GM12874 (cell line): Measurements from ENCODE around the gene PIK3R4.

Experiments used
- TF ChIP-seq, protein P1 (sequence below): IDR thresholded peaks from 2 replicates; pipeline ENCODE4 v1.5.1; 2011; ENCODE audit warnings: low read depth, mild to moderate bottlenecking, control low read depth, low read length, moderate library complexity; ENCODE audit not compliant: insufficient read depth

PIK3R4 gene

DNA sequence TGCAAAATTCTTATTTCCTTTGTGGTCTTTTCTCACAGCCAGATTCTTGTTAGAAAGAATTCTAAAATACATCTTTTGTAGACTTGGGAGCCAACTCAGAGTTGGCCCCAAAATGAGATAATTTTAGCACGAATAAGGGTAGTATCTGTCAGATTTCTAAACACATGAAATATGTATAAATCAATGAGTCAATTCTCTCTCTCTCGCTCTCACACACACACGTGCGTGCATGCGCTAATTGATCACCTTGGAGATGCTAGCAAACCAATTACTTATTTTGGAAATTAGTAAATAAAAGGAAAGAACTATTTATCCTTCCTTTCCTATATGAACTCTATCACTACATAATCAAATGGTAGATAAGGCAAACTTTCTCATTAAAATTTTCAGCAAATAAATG is 32.9 kb upstream of the PIK3R4 start:
- TF ChIP-seq, protein P1, sequence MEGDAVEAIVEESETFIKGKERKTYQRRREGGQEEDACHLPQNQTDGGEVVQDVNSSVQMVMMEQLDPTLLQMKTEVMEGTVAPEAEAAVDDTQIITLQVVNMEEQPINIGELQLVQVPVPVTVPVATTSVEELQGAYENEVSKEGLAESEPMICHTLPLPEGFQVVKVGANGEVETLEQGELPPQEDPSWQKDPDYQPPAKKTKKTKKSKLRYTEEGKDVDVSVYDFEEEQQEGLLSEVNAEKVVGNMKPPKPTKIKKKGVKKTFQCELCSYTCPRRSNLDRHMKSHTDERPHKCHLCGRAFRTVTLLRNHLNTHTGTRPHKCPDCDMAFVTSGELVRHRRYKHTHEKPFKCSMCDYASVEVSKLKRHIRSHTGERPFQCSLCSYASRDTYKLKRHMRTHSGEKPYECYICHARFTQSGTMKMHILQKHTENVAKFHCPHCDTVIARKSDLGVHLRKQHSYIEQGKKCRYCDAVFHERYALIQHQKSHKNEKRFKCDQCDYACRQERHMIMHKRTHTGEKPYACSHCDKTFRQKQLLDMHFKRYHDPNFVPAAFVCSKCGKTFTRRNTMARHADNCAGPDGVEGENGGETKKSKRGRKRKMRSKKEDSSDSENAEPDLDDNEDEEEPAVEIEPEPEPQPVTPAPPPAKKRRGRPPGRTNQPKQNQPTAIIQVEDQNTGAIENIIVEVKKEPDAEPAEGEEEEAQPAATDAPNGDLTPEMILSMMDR: no peak

DNA sequence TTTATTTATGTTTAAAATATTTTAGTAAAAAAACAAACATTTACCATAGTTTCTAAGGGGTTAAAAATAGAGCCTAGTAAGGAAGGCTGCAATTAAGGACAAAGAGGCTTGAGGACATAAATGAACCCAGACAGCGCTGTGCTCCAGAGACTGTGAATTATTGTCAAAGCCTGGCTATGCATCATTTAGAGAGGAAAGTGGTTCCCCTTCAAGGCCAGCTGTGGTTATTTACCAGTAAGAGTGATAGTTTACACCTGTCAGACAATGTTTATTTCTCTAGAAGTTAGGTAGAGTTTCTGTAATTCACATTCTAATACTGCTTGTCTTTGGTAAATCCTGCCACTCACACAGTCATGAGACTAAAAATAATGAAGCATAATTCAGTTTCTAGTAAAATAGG is 32.4 kb upstream of the PIK3R4 start:
- TF ChIP-seq, protein P1: no peak

DNA sequence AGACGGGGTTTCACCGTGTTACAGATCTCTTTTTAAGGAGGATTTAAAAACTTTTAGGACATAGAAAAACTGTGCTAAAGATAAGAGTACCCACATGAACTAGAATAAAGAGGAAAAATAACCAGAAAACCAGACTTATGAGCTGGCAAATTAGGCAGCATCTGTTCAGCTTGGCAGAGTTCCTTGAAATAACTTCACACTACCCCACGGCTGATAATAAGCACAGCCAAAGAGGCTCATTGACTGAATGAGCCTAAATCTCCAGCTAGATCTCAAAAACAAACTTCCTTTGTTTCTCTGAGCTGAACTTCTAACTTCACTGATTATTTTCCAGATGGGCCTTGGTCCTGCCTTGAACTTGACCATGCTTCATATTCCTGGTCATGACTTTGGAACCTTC is 26.7 kb upstream of the PIK3R4 start:
- TF ChIP-seq, protein P1: no peak

DNA sequence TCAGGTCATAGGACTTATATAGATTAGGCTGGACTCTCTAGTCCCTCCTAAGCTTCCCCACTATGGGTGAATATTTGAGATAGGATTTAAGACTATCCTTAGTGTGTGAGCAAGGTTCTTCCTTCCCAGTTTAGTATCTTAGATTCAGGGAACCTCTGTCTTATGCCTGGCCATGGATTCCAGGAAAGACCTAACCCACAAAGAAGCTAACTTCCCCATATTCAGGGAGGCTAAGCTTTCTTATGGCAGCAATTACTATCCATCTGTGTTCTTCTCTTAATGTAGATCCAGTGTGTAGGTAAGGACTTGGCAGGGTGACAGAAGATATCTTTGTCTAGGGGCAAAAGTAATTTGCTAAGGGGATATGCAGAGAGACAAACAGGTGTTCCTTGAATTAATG is 25.5 kb upstream of the PIK3R4 start:
- TF ChIP-seq, protein P1: no peak

GRCh38 chr3:130770644-130771043 is 24.0 kb upstream of the PIK3R4 start:
- TF ChIP-seq, protein P1: no peak

DNA sequence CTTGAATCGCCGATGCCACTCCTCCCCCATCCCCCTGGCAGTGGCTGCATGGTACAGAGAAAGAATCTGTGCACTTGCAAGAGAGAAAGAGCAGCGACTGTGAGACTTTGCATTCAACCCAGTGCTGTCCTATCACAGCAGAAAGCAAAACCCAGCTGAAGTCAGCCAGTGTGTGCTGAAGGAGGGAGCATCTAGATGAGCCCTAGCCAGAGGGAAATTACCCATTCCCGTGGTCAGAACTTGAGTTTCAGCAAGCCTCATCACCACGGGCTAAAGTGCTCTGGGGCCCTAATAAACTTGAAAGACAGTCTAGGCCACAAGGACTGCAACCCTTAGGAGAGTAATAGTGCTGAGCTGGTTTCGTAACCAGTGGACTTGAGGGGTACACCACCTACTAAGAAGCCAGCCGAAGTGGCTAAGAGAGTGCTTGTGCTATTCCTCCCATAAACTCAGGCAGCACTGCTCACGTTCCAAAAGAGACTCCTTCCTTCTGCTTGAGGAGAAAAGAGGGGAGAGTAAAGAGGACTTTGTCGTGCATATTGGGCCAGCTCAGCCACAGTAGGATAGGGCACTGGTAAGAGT is 15.2 kb upstream of the PIK3R4 start:
- TF ChIP-seq, protein P1: no peak

GRCh38 chr3:130760922-130761321 is 14.3 kb upstream of the PIK3R4 start:
- TF ChIP-seq, protein P1: no peak

DNA sequence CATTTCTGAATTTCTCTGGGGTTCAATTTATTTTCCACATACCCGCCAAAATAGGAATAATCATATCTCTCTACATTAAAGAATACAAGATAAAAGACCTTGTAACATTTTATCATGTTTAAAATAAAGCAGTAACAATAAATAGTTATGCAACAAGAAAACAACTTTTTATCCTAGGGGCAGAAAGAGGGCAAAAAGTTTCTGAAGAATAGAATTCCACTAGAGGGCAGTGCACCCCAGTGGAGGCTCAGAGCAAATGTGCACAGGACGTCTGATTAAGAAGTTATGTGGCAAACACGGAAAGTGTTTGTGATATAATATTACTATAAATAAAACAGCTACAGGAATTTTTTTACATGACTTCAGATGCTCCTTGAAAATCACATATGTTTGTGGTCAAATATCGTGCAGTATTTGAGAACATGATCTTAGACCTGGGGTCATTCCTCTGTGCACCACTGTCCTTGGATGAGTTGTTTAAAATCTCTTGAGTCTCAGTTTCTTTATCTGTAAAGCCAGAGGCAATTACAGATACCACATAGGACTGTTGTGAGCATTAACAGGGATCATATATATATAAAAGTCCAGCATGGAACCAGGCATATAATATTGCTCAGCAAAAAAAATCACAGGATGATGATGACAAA is 13.2 kb upstream of the PIK3R4 start:
- TF ChIP-seq, protein P1: peak; percentile 48
